Jurkat, Clone E6-1 (cell line): Measurements from ENCODE around the gene VCX3A. TPM values are rescaled to one million over a fixed set of nuclear protein-coding genes. Genes with fewer than 3 reads are reported as not detected.
A peak's percentile ranks its signal among the peaks of the same experiment; 100 is the strongest.
"Not testable (repeated sequence)": the region's sequence is repeated elsewhere in the genome, so short reads cannot be mapped to it uniquely, and the experiment has no call there.

Experiments
- DNase-seq: peaks from one replicate; pipeline ENCODE4 v3.0.0-alpha.2; 2011; ENCODE audit warnings: low read depth, low spot score
- H3K4me3 ChIP-seq: 2 replicates; pipeline ENCODE4 v1.5.1; 2011; ENCODE audit warnings: mild to moderate bottlenecking, low read length, control low read depth, moderate library complexity
- polyA plus RNA-seq: library from polyadenylated mRNA; unstranded; fragments of >200 nt; gene quantifications from one replicate; pipeline ENCODE4 v1.2.1, GENCODE V29; 2012; ENCODE audit warnings: missing spikeins; ENCODE audit not compliant: insufficient read length, insufficient read depth

VCX3A gene
- not detected for polyA plus RNA-seq

- not testable (repeated sequence) for H3K4me3 ChIP-seq, DNase-seq
These were observed at the start of gene VCX3A for GRCh38 chrX:6535018-6535417. Gene VCX3A (minus strand): TSS chrX:6535118. CDS start chrX:6534497, 621 bp downstream.

DNA sequence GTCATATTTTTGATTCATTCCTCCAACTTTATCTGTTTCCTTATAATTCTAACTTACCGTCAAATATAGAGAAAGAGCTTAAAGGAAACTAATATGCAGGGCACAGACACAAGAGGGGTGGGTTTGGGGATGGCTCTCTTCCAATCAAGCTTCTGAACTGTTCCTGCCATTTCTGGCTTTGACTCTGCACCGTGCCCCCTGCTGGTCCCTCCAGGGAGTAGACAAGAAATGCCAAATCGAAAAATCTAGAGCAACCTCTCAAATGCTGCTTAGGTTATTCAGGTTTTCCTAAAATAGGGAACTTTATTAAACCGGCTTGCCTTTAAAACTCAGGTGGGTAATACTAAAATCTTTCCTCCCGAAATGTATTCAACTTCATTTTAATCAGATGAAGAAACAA is 39.8 kb upstream of the VCX3A start:
- peak; percentile 0 for DNase-seq
- no peak overlapping the region for H3K4me3 ChIP-seq

DNA sequence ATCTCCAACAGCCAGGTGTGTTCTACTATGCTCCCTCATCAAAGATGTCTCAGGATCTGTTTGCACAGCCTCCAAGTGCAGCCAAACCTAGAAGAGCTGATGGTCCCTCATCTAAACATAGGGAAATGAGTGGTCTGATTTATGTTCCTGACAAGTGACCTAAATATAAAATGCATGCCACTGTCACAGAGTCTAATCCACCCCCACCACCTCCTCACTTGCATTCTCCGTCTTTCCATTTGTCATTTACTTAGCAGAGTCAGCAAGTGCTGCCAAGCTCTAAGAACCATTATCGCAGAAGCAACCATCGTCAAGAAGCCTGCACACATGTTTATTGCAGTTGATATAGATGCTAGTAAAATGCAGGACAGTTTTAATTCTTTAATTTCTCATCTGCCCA is 33.1 kb upstream of the VCX3A start:
- no peak overlapping the region for H3K4me3 ChIP-seq
- no peak for DNase-seq

GRCh38 chrX:6558979-6559378 is 24.1 kb upstream of the VCX3A start:
- no peak overlapping the region for H3K4me3 ChIP-seq
- DNase-seq, result no peak

DNA sequence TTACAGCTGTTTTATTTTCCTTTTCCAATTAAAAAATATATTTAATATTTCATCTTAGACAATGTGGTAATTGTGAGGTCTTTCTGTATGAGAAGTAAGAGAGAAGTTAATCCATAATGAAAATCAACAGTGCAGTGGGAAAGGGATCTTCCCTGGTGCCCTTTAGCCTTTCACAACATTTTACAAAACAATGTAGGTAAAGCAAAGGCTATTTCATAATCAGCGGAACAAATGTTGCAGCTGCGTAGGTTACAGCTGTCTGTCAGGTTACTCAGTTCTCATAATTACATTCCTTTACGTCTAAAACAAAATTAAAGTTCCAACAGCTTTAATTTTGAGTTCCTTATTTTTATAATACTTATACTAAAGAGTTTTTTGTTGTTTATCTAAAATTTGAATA is 22.8 kb upstream of the VCX3A start:
- DNase-seq, result no peak
- H3K4me3 ChIP-seq, result no peak overlapping the region

DNA sequence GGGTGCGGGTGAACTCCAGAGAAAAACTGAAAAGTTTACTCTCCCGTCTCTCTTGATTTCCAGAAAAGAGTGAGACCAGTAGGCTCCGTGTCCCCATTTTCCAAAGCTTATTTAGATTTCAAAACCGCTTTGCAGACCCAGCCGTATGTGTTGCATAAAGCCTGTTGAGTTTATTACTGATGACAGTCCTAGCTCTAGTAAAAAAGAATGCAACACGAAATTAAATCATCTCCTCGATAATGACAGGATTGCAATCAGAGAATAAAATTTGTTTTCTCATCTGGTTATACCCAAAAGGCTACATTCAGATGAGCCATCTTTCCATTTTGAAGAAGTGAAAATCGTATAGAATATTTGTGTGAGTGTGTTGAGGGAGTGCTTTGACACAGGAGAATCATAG is 16.1 kb upstream of the VCX3A start:
- no peak overlapping the region for H3K4me3 ChIP-seq
- DNase-seq, result no peak

GRCh38 chrX:6545712-6546111 is 10.8 kb upstream of the VCX3A start:
- DNase-seq, result no peak
- H3K4me3 ChIP-seq, result no peak overlapping the region

DNA sequence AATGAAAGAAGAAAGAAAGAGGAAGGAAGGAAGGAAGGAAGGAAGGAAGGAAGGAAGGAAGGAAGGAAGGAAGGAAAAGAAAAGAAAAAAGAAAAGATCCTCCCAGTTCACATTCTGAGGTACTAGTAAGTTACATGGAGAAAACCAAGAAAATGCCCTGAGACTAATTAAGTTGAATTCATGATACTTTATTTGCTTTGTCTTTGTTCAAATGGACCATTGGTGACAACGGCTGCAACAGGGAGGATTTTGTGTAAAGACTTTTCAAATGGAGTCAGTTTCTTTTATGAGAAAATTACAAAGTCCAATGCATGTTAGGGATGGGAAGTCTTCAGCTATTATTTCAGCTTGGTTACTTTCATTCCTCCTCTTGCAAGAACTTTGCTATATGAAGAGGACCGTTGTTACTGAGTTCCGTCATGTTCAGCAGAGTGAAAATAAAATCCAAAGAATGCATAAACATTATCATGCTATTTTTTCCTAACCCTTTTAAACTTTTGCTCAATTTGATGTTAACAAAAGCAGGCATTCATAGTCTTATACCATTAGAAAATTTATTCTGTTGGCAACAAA is 8.3 kb downstream of the VCX3A start:
- DNase-seq, result no peak
- H3K4me3 ChIP-seq, result no peak overlapping the region

GRCh38 chrX:6517376-6517775 is 17.5 kb downstream of the VCX3A start:
- H3K4me3 ChIP-seq, result no peak overlapping the region
- DNase-seq, result no peak

- no peak overlapping the region for H3K4me3 ChIP-seq
- no peak for DNase-seq
These were observed 28.5 kb downstream of the VCX3A start for GRCh38 chrX:6506444-6506843.

- no peak overlapping the region for H3K4me3 ChIP-seq
- no peak for DNase-seq
These were observed 29.0 kb downstream of the VCX3A start for GRCh38 chrX:6505960-6506359.

DNA sequence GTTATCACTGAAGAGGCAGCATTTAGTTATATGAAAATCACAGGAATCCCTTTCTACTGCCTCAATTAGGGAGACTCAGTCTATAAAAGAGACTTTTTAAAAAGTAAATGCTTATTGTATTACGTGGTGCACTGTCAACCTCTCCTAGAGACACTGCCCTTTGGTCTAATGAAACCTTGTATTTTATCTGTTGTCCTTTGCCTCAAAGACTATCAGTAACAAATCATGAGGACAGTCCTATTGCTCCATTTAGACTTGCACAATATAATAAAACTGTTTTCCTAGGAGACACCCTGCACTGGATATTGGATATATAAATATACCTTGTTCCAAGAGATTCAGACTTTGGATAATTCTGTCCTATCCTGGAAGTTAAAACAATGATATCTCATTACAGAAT is 34.2 kb downstream of the VCX3A start:
- no peak for DNase-seq
- H3K4me3 ChIP-seq, result no peak overlapping the region

DNA sequence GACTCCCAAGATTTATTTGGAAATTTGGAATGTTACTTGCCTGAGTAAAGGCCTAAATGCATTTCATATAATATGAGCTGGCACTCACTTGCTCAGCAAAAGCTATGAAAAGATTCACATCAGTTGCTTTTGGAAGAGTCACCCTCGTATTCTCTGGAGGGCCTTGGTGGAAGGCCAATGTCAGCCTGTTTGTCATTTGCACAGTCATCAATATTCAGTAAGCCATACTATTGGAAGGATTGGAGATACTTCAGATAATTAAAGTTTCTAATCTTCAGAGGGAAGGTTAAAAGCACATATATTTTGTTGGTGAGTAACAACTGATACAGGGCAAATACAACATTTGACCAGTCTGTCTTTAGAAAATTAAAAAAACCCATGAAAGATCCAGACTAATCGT is 36.6 kb downstream of the VCX3A start:
- H3K4me3 ChIP-seq, result no peak overlapping the region
- no peak for DNase-seq
